SW 1271 (cell line): ENCODE measurements around the gene GLIPR2.
"Not testable (repeated sequence)": the region's sequence is repeated elsewhere in the genome, so short reads cannot be mapped to it uniquely, and the experiment has no call there.

ENCODE experiments used
- DNase-seq, 2 experiments: peaks; one replicate each; lab custom pipeline; 2025; lab: John Stamatoyannopoulos, UW

The GLIPR2 gene

GRCh38 chr9:36163049-36163785 is 26.7 kb downstream of the GLIPR2 start:
- no peak for DNase-seq

GRCh38 chr9:36163786-36164170 is 27.2 kb downstream of the GLIPR2 start:
- DNase-seq: no peak

GRCh38 chr9:36164372-36164771 is 27.8 kb downstream of the GLIPR2 start:
- DNase-seq: no peak

- no peak for DNase-seq
Measured at GRCh38 chr9:36164989-36165388, 28.5 kb downstream of the GLIPR2 start.

DNA sequence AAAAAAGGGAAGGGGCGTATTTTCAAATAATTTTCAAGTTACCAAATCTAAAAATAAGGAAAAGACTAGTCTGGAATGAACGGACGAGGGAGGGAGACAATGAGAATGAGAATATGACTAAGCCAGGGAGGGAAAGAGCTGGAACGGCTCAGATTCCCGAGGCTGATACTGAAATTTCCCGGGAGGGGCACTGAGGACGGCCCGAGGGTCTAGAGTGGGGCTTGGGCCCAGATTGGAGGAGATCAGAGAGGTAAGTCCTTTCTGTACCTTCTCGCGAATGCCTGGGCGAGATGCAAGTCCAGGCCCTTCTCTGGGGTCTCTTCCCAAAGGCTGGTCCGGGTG is 29.3 kb downstream of the GLIPR2 start:
- no peak for DNase-seq

DNA sequence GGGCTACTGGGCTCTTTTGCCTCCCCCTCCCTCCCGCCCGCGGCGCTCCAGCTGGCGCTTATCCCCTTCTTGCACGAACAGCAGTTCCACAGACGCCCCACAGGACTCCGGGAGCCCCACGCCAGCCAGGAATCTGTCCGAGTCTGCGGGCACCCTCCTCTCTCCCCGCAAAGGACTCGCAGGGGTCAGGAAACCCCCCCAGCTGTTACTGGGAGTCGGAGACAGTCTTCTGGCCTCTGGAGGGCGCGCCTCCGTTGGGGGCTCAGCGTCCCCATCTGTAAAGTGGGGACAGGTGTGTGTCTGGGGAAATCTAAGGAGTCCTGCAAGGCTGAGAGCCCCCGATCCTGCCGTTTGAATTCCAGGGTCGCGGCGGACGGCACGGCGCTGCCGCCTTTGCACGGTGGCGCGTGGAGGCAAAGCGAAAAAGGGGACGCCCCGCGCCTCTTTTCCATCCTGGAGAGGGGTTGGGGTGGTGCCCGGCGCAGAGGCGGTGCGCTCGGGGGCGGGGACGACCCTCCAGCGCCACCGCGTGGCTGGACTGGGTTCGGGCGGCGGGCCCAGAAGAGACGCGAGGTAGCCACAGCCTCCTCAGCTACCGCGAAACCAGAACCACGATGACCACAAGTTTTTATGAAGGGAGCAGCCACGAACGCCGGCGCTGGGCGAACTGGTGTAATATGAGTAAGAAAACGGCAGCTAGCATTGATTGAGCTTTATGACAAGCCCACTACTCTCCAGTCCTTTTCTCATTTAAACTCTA is 29.8 kb downstream of the GLIPR2 start:
- peak in 1 of 2 experiments; percentile 46 for DNase-seq

- no peak for DNase-seq
Measured at GRCh38 chr9:36169166-36169565, 32.6 kb downstream of the GLIPR2 start, which contains the start of gene CCIN. Gene CCIN (plus strand): TSS chr9:36169388. CDS start chr9:36169503, 115 bp downstream.

DNA sequence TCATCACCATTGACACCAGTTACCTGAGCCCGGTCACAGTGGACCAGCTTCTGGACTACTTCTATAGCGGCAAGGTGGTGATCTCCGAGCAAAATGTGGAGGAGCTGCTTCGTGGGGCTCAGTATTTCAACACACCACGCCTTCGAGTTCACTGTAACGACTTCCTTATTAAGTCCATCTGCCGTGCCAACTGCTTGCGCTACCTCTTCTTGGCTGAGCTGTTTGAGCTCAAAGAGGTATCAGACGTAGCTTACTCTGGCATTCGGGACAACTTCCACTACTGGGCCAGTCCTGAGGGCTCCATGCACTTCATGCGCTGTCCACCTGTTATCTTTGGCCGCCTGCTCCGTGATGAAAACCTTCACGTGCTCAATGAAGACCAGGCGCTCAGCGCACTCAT is 33.2 kb downstream of the GLIPR2 start:
- no peak for DNase-seq

DNA sequence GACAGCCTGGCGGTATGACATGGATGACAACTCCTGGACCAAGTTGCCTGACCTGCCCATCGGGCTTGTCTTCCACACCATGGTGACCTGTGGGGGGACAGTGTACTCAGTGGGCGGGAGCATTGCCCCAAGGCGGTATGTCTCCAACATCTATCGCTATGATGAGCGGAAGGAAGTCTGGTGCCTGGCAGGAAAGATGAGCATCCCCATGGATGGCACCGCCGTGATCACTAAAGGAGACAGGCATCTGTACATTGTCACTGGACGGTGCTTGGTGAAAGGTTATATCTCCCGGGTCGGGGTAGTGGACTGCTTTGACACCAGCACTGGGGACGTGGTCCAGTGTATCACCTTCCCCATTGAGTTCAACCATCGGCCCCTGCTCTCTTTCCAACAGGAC is 34.0 kb downstream of the GLIPR2 start:
- DNase-seq: no peak

DNA sequence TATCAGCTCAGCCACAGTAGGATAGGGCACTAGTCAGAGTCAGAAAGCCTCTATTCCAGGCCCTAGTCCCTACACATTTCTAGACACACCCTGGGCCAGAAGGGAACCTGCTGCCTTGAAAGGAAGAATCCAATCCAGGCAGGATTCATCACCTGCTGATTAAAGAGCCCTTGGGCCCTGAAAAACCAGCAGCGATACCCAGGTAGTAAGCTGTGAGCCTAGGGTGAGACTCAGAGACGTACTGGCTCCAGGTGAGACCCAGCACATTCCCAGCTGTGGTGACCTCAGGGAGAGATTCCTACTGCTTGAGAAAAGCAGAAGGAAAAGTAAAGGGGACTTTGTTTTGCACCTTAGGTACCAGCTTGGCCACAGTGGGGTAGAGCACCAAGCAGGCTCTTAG is 37.3 kb downstream of the GLIPR2 start:
- DNase-seq: no peak

- DNase-seq: no peak
Measured at GRCh38 chr9:36174271-36174670, 37.7 kb downstream of the GLIPR2 start.

DNA sequence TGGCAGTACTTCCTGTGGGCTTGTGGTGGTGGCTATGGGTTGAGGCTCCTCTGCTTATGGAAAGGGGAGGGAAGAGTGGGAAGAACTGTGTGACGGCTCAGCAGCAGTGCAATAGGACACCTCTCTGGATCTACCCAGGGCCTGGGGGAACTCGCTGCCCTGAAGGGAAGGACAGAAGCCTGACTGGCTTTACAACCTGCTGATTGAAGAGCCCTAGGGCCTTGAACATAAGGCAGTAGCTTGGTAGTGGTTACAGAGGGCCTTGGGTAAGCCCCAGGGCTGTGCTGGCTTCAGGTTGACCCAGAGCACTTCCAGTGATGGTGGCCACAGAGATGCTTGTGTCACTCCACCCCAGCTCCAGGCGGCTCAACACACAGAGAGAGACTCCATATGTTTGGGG is 38.2 kb downstream of the GLIPR2 start:
- no peak for DNase-seq

DNA sequence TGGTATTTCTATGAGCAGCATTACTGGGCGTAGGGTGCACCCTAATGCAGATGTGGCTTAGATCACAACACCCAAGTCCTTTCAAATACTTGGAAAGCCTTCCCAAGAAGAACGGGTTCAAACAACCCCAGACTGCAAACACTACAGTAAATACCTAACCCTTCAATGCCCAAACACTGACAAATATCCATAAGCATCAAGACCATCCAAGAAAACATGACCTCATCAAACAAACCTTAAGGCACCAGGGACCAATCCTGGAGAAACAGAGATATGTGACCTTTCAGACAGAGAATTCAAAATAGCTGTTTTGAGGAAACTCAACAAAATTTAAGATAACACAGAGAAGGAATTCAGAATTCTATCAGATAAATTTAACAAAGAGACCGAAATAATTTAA is 38.7 kb downstream of the GLIPR2 start:
- DNase-seq: not testable (repeated sequence)

DNA sequence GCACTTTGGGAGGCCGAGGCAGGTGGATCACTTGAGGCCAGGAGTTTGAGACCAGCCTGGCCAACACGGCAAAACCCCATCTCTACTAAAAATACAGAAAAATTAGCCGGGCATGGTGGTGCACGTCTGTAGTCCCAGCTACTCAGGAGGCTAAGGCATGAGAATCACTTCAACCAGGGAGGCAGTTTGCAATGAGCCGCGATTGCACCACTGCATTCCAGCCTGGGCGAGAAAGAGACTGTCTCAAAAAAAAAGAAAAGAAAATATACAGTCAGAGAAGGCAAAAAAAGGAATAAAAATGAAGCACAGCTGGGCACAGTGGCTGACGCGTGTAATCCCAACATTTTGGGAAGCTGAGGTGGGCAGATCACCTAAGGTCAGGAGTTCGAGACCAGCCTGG is 40.0 kb downstream of the GLIPR2 start:
- DNase-seq: not testable (repeated sequence)

DNA sequence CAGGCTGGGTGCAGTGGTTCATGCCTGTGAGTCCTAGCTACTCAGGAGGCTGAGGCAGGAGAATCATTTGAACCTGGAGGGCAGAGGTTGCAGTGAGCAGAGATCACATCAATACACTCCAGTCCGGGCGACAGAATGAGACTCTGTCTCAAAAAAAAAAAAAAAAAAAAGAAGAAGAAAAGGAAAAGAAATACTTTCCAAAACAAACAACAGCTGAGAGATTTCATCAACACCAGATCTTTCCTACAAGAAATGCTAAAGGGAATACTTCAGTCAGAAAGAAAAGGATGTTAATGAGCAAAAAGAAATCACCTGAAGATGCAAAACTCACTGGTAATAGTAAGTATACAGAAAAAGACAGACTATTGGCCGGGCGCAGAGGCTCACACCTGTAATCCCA is 41.0 kb downstream of the GLIPR2 start:
- DNase-seq: no peak

DNA sequence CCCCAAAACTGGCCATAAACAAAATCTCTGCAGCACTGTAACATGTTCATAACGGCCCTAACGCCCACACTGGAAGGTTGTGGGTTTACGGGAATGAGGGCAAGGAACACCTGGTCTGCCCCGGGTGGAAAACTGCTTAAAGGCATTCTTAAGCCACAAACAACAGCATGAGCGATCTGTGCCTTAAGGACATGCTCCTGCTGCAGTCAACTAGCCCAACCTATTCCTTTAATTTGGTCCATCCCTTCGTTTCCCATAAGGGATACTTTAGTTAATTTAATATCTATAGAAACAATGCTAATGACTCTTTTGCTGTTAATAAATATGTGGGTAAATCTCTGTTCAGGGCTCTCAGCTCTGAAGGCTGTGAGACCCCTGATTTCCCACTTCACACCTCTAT is 43.7 kb downstream of the GLIPR2 start:
- not testable (repeated sequence) for DNase-seq

- no peak for DNase-seq
Measured at GRCh38 chr9:36187414-36187813, 50.9 kb downstream of the GLIPR2 start.

DNA sequence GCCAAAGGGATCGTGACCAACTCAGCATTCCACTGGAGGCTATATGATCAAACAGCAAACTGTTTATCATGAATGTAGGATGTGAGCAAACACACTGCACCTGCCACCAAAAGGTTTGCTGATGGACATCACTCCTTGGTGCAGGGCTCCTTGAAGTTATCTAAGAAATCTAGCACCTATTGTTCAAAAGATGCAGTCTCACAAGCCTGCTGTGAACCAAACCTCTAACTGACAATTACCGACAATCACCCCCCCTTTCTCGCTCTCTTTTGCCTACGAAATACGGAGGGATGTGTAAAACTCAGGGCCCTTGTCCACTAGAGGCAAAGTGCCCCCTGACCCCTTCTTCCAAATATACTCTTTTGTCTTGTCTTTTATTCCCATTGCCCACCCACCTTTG is 51.7 kb downstream of the GLIPR2 start:
- no peak for DNase-seq

- no peak for DNase-seq
Measured at GRCh38 chr9:36189976-36190375, 53.4 kb downstream of the GLIPR2 start.

- peak; percentile 90 to 95 for DNase-seq
Measured at GRCh38 chr9:36190388-36191289, 54.1 kb downstream of the GLIPR2 start, which contains the start of gene CLTA. Gene CLTA (plus strand): TSS chr9:36190921. CDS start chr9:36191057, 136 bp downstream.

DNA sequence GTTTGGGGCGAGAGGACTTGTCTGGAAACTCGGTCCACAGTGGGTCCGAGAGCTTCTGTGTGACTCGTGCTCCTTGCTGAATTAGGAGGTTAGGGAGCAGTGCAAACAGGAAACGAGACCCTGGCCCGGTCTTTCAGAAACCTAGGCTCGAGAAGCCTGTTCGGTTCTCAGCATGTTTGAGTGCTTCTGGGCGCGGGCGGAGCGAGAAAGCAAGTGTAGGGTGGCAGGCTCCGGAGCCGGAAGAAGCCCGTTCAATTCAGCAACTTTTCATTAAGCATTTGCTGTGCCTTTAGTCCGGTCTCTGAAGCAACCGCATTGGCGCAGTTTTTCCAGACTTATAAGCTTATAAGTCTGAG is 54.7 kb downstream of the GLIPR2 start:
- no peak for DNase-seq

DNA sequence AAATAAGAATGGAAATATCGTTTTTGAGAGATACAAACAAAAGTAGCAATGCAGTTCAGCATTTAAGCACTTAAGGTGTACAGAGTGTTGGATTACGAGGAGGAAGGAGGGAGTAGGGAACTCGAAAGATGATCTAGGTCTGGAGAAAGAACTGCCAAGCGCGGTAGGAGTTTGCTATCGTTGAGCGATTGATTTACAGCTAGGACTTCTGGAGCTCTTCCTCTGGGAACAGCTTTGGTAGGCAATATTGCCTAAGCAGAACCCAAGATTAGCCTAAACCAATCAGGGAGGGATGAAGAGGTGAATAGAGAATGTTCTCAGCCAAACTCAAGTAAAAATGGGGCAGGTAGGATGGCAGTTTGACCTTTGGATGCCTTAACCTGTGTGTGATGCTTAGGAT is 55.2 kb downstream of the GLIPR2 start:
- no peak for DNase-seq

DNA sequence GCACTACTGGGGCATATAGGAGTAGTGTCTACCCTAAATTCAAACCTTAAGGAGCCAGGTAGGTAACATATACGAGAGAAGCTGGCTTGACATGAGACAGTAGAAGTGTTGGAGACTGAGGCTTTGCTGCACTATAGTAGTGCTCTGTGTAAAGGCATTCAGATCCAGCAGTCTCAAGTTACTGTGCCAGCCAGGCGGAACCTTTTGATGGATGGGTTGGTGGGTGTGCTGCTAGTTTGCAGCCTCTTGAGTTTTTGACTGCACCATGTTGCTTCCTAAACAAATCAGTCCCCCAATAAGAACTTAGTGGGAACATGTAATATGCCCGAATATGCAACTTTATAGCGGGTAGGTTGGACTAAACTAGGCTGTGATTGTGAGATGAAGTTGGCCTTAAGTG is 55.7 kb downstream of the GLIPR2 start:
- DNase-seq: no peak
